Natural killer cell (primary cell): ENCODE measurements around the gene DGLUCY. TPM values are rescaled to one million over a fixed set of nuclear protein-coding genes. Genes with fewer than 3 reads are reported as not detected.

Experiments
- ATAC-seq, 3 donors: fragments of 150-1000 bp in 2 of 3; fragments of 200-7000 bp in 1 of 3; cut with Tn5 transposase; 1 replicate in 1 of 3; 2 replicates in 2 of 3; pipeline ENCODE4 v1.10.0; 2021; ENCODE audit warnings: mild to moderate bottlenecking in 2 of 3, moderate library complexity in 2 of 3
- DNase-seq, 2 donors: peaks; one replicate each; pipeline versions ENCODE4 v3.0.0 to v3.0.0-alpha.2; 2013 to 2021; ENCODE audit warnings: mixed read lengths in 1 of 2
- H3K27ac ChIP-seq: one replicate; pipeline ENCODE4 v1.5.1; 2013; ENCODE audit warnings: mild to moderate bottlenecking, low read length
- H3K27me3 ChIP-seq: one replicate; pipeline ENCODE4 v1.6.1; 2013; ENCODE audit warnings: low read length; ENCODE audit not compliant: control insufficient read depth, insufficient read depth
- H3K36me3 ChIP-seq: one replicate; pipeline ENCODE4 v1.6.1; 2013; ENCODE audit warnings: low read length; ENCODE audit not compliant: control insufficient read depth, insufficient read depth
- H3K4me1 ChIP-seq: one replicate; pipeline ENCODE4 v1.6.1; 2013; ENCODE audit warnings: low read length; ENCODE audit not compliant: control insufficient read depth, insufficient read depth
- H3K4me3 ChIP-seq: one replicate; pipeline ENCODE4 v1.5.1; 2013; ENCODE audit warnings: low read length
- H3K9me3 ChIP-seq: one replicate; pipeline ENCODE4 v1.6.1; 2013; ENCODE audit warnings: low read length; ENCODE audit not compliant: control insufficient read depth, insufficient read depth
- H3K27ac Mint-ChIP-seq, 2 donors: one replicate each; pipeline ENCODE4 v1.8.0; 2022; ENCODE audit warnings: mild to moderate bottlenecking in 2 of 2, mixed read lengths in 2 of 2, moderate library complexity in 1 of 2
- H3K27me3 Mint-ChIP-seq, 2 donors: one replicate each; pipeline ENCODE4 v1.8.0; 2022; ENCODE audit warnings: low read depth in 2 of 2, mixed read lengths in 2 of 2
- H3K36me3 Mint-ChIP-seq: one replicate; pipeline ENCODE4 v1.8.0; 2022; ENCODE audit warnings: mixed read lengths
- H3K4me1 Mint-ChIP-seq, 2 donors: one replicate each; pipeline ENCODE4 v1.8.0; 2022; ENCODE audit warnings: mixed read lengths in 2 of 2
- H3K4me3 Mint-ChIP-seq: one replicate; pipeline ENCODE4 v1.8.0; 2022; ENCODE audit warnings: mild to moderate bottlenecking, moderate library complexity, mixed read lengths
- H3K9me3 Mint-ChIP-seq, 2 donors: one replicate each; pipeline ENCODE4 v1.8.0; 2022; ENCODE audit warnings: mixed read lengths in 2 of 2
- CTCF ChIP-seq: fragments of 200-600 bp; IDR thresholded peaks from one replicate; pipeline ENCODE4 v1.8.0; 2022; ENCODE audit warnings: antibody characterized with exemption
- WGBS: methylation state at CpG from one replicate; pipeline ENCODE4 v1.1.7; 2013; ENCODE audit warnings: missing lambda C conversion rate; ENCODE audit not compliant: insufficient coverage; 5-methylcytosine and 5-hydroxymethylcytosine counted together
- intact Hi-C: fragments of 100-400 bp; cut with micrococcal nuclease; formaldehyde crosslinking; loops from one replicate; pipeline ENCODE4 v1.14.2; 2022
- total RNA-seq, 4 donors: library from RNA; stranded (reverse); fragments of 120-200 nt in 1 of 4; gene quantifications; one replicate each; pipeline versions ENCODE4 v1.2.3 to v1.2.4, GENCODE V29; 2013 to 2022

The DGLUCY gene
- total RNA-seq, 3 donors from 2014 or later (not counting 1 experiment from before 2014, with no cell fraction given): 108 to 142 (median 110) TPM

GRCh38 chr14:91159182-91159581, 45.3 kb downstream of the DGLUCY start:
- TF ChIP-seq CTCF: no peak
- ATAC-seq: no peak
- Histone ChIP-seq H3K4me3 (no peak overlapping the region), H3K36me3 (peaks cover 58% of the 10 kb centered on the region), H3K27ac (no peak overlapping the region), H3K4me1 (peaks cover 13% of the 10 kb centered on the region), H3K9me3 (no peaks in the 10 kb centered on the region), H3K27me3 (no peaks in the 10 kb centered on the region)
- H3K4me3 Mint-ChIP-seq: no peak overlapping the region
- no peaks in the 10 kb centered on the region for H3K27me3 Mint-ChIP-seq
- H3K4me1 Mint-ChIP-seq: peaks cover 26 to 27% of the 10 kb centered on the region in 2 donors
- H3K27ac Mint-ChIP-seq: peak overlapping the region in 1 of 2 donors; percentile 40
- 99% methylated on average over 6 of the region's 6 CpGs for WGBS
- no peaks in the 10 kb centered on the region for H3K36me3 Mint-ChIP-seq
- no peak for DNase-seq
- intact Hi-C loops: no loop called here
- H3K9me3 Mint-ChIP-seq: no peaks in the 10 kb centered on the region

GRCh38 chr14:91159906-91160305, 46.0 kb downstream of the DGLUCY start:
- Histone ChIP-seq H3K27me3 (no peaks in the 10 kb centered on the region), H3K27ac (no peak overlapping the region), H3K36me3 (peaks cover 64% of the 10 kb centered on the region), H3K4me3 (no peak overlapping the region), H3K9me3 (no peaks in the 10 kb centered on the region), H3K4me1 (peaks cover 9% of the 10 kb centered on the region)
- Mint-ChIP-seq H3K4me3 (no peak overlapping the region), H3K36me3 (no peaks in the 10 kb centered on the region), H3K27ac (peak overlapping the region in 1 of 2 donors; percentile 40), H3K27me3 (no peaks in the 10 kb centered on the region), H3K4me1 (peaks cover 20% of the 10 kb centered on the region in 2 donors), H3K9me3 (no peaks in the 10 kb centered on the region)
- DNase-seq (no peak), ATAC-seq (no peak)
- 92% methylated on average over 6 of the region's 6 CpGs for WGBS
- no peak for TF ChIP-seq CTCF
- intact Hi-C loops: no loop called here

- TF ChIP-seq CTCF: no peak
- Histone ChIP-seq H3K27me3 (no peaks in the 10 kb centered on the region), H3K9me3 (no peaks in the 10 kb centered on the region), H3K36me3 (peaks cover 80% of the 10 kb centered on the region), H3K4me1 (no peaks in the 10 kb centered on the region), H3K27ac (no peak overlapping the region), H3K4me3 (no peak overlapping the region)
- DNase-seq (no peak), ATAC-seq (no peak)
- Mint-ChIP-seq H3K4me3 (no peak overlapping the region), H3K4me1 (no peaks in the 10 kb centered on the region), H3K9me3 (no peaks in the 10 kb centered on the region), H3K27me3 (no peaks in the 10 kb centered on the region), H3K36me3 (no peaks in the 10 kb centered on the region), H3K27ac (no peak overlapping the region)
- WGBS: 98% methylated on average over 14 of the region's 14 CpGs
- intact Hi-C loops: no loop called here
Measured at GRCh38 chr14:91163316-91163715, 49.4 kb downstream of the DGLUCY start.

GRCh38 chr14:91164676-91165075, 50.8 kb downstream of the DGLUCY start:
- no peaks in the 10 kb centered on the region for H3K27me3 Mint-ChIP-seq
- Histone ChIP-seq H3K27ac (no peak overlapping the region), H3K36me3 (peaks cover 79% of the 10 kb centered on the region), H3K27me3 (no peaks in the 10 kb centered on the region), H3K9me3 (no peaks in the 10 kb centered on the region), H3K4me1 (no peaks in the 10 kb centered on the region), H3K4me3 (no peak overlapping the region)
- intact Hi-C loops: no loop called here
- no peak overlapping the region for H3K4me3 Mint-ChIP-seq
- peaks cover 0 to 4% of the 10 kb centered on the region in 2 donors for H3K4me1 Mint-ChIP-seq
- no peaks in the 10 kb centered on the region for H3K9me3 Mint-ChIP-seq
- no peak for ATAC-seq
- no peak for TF ChIP-seq CTCF
- no peak overlapping the region for H3K27ac Mint-ChIP-seq
- WGBS: 100% methylated on average over 1 of the region's 1 CpG
- no peaks in the 10 kb centered on the region for H3K36me3 Mint-ChIP-seq
- DNase-seq: no peak
